BLaER1 treated with 17β-estradiol and CSF1 and Interleukin-3, amounts not matched to agents 10 nM and 100 nM (cell line): ENCODE measurements around the gene CAPNS2.

Experiments used
- H3K27ac ChIP-seq, 11 experiments: shearing (Covaris generic); formaldehyde crosslinking; 2 replicates each; pipeline ENCODE4 v1.8.1; 2022
- H3K27me3 ChIP-seq, 11 experiments: shearing (Covaris generic); formaldehyde crosslinking; 2 replicates each; pipeline ENCODE4 v1.8.1; 2022
- H3K36me3 ChIP-seq, 11 experiments: shearing (Covaris generic); formaldehyde crosslinking; 2 replicates each; pipeline ENCODE4 v1.8.1; 2022
- H3K4me1 ChIP-seq, 10 experiments: shearing (Covaris generic); formaldehyde crosslinking; 2 replicates each; pipeline ENCODE4 v1.8.1; 2022
- H3K4me2 ChIP-seq, 11 experiments: shearing (Covaris generic); formaldehyde crosslinking; 2 replicates each; pipeline ENCODE4 v1.8.1; 2022
- H3K4me3 ChIP-seq, 10 experiments: shearing (Covaris generic); formaldehyde crosslinking; 2 replicates each; pipeline ENCODE4 v1.8.1; 2022
- H3K9ac ChIP-seq, 11 experiments: shearing (Covaris generic); formaldehyde crosslinking; 2 replicates each; pipeline ENCODE4 v1.8.1; 2022
- H3K9me3 ChIP-seq, 11 experiments: shearing (Covaris generic); formaldehyde crosslinking; replicated peaks in 1 of 11; 2 replicates each; pipeline ENCODE4 v1.8.1; 2022
- H4K20me1 ChIP-seq, 11 experiments: shearing (Covaris generic); formaldehyde crosslinking; 2 replicates each; pipeline ENCODE4 v1.8.1; 2022
- Cebpa-rat ChIP-seq, 11 experiments: shearing (Covaris generic); IDR thresholded peaks; 2 replicates each; pipeline ENCODE4 v1.8.1; 2022

Gene CAPNS2

GRCh38 chr16:55566432-55567175 is at the start of gene CAPNS2:
Gene CAPNS2 (plus strand): TSS chr16:55566684. CDS start chr16:55566757, 73 bp downstream.
- Histone ChIP-seq H3K4me3 (no peak within 1 kb of the TSS), H3K36me3 (no peaks in the 10 kb centered on the region), H3K9ac (no peak within 1 kb of the TSS), H3K4me2 (peak within 1 kb of the TSS in 10 of 11 experiments; percentile 1 to 80 (median 44); a peak in 15 of 22 replicates), H4K20me1 (no peaks in the 10 kb centered on the region), H3K27me3 (no peaks in the 10 kb centered on the region), H3K27ac (no peak within 1 kb of the TSS), H3K9me3 (no peaks in the 10 kb centered on the region), H3K4me1 (peaks cover 10 to 56% (median 28%) of the 10 kb centered on the region in 10 experiments)
- TF ChIP-seq Cebpa-rat (IDR thresholded peaks at IDR 0.05), result no peak

- no peak overlapping the region for H3K27ac ChIP-seq
- no peak overlapping the region for H3K4me3 ChIP-seq
- no peak overlapping the region for H3K4me2 ChIP-seq
- H3K9me3 ChIP-seq, result peaks cover 0 to 23% (median 5%) of the 10 kb centered on the region in 11 experiments; a peak in 11 of 22 replicates
- H3K27me3 ChIP-seq, result no peaks in the 10 kb centered on the region
- no peak overlapping the region for H3K9ac ChIP-seq
- no peaks in the 10 kb centered on the region for H3K36me3 ChIP-seq
- no peaks in the 10 kb centered on the region for H4K20me1 ChIP-seq
- H3K4me1 ChIP-seq, result no peaks in the 10 kb centered on the region
- TF ChIP-seq Cebpa-rat (IDR thresholded peaks at IDR 0.05), result no peak
Measured at GRCh38 chr16:55521792-55522191, 44.7 kb upstream of the CAPNS2 start.

DNA sequence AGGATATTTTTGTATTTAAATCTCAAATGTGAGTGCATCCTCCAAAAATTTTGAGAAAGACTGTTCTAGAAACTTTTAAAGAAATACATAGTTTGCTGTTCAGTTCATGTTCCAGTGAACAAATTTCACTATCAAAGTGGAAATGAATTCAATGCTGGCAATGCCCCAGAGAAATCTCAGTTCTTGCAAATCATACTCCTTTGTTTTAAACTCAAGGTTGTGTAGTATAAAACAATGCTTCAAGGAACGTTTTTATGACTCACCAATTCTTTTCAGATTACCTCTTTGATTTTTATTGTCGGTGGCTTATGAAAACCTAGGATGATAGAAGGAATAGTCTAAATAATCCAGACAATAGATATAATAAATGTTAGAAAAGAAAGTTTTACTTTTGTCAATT is 40.0 kb upstream of the CAPNS2 start:
- Histone ChIP-seq H3K9me3 (peaks cover 0 to 10% (median 5%) of the 10 kb centered on the region in 11 experiments; a peak in 11 of 22 replicates), H3K4me3 (no peak overlapping the region), H4K20me1 (no peaks in the 10 kb centered on the region), H3K27me3 (no peaks in the 10 kb centered on the region), H3K9ac (no peak overlapping the region), H3K4me1 (no peaks in the 10 kb centered on the region; a peak in 1 of 20 replicates), H3K36me3 (peaks cover 0 to 13% (median 0%) of the 10 kb centered on the region in 11 experiments; a peak in 2 of 22 replicates), H3K27ac (no peak overlapping the region), H3K4me2 (no peak overlapping the region)
- TF ChIP-seq Cebpa-rat (IDR thresholded peaks at IDR 0.05), result no peak

DNA sequence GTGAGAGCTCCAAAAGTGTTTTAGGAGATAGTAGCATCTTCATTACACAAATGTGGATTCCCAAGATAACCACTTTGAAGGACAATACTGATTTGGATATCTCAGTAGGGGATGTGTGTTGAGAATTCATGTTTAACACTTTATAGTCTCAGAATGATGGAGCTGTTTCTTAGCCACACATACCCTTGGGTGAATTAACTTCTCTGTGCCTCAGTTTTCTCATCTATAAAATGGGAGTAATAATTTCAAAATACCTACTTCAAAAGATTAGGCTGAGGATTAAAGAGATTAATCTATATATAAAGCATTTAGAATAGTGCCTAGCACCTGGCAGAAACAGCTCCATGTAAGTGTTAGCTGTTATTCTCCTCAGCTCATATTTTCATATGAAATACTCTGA is 38.6 kb upstream of the CAPNS2 start:
- Histone ChIP-seq H3K36me3 (peaks cover 0 to 13% (median 0%) of the 10 kb centered on the region in 11 experiments; a peak in 2 of 22 replicates), H3K4me1 (peaks cover 0 to 11% (median 0%) of the 10 kb centered on the region in 10 experiments; a peak in 3 of 20 replicates), H3K9ac (no peak overlapping the region), H4K20me1 (no peaks in the 10 kb centered on the region), H3K27ac (no peak overlapping the region), H3K4me2 (no peak overlapping the region), H3K27me3 (no peaks in the 10 kb centered on the region), H3K9me3 (no peaks in the 10 kb centered on the region), H3K4me3 (no peak overlapping the region)
- TF ChIP-seq Cebpa-rat (IDR thresholded peaks at IDR 0.05), result no peak

GRCh38 chr16:55529018-55529417 is 37.5 kb upstream of the CAPNS2 start:
- Histone ChIP-seq H3K4me2 (no peak overlapping the region), H3K36me3 (peaks cover 0 to 13% (median 0%) of the 10 kb centered on the region in 11 experiments; a peak in 2 of 22 replicates), H4K20me1 (no peaks in the 10 kb centered on the region), H3K27ac (no peak overlapping the region), H3K9ac (no peak overlapping the region), H3K4me3 (no peak overlapping the region), H3K9me3 (no peaks in the 10 kb centered on the region), H3K27me3 (no peaks in the 10 kb centered on the region), H3K4me1 (peaks cover 0 to 22% (median 0%) of the 10 kb centered on the region in 10 experiments; a peak in 4 of 20 replicates)
- no peak for TF ChIP-seq Cebpa-rat (IDR thresholded peaks at IDR 0.05)

- no peak for TF ChIP-seq Cebpa-rat (IDR thresholded peaks at IDR 0.05)
- no peak overlapping the region for H3K4me2 ChIP-seq
- no peaks in the 10 kb centered on the region for H3K27me3 ChIP-seq
- H3K4me1 ChIP-seq, result peaks cover 0 to 33% (median 0%) of the 10 kb centered on the region in 10 experiments; a peak in 7 of 20 replicates
- H3K9me3 ChIP-seq, result no peaks in the 10 kb centered on the region
- no peaks in the 10 kb centered on the region for H4K20me1 ChIP-seq
- H3K9ac ChIP-seq, result no peak overlapping the region
- H3K4me3 ChIP-seq, result no peak overlapping the region
- no peak overlapping the region for H3K27ac ChIP-seq
- peaks cover 0 to 13% (median 0%) of the 10 kb centered on the region in 11 experiments; a peak in 2 of 22 replicates for H3K36me3 ChIP-seq
Measured at GRCh38 chr16:55530316-55530856, 36.1 kb upstream of the CAPNS2 start.

DNA sequence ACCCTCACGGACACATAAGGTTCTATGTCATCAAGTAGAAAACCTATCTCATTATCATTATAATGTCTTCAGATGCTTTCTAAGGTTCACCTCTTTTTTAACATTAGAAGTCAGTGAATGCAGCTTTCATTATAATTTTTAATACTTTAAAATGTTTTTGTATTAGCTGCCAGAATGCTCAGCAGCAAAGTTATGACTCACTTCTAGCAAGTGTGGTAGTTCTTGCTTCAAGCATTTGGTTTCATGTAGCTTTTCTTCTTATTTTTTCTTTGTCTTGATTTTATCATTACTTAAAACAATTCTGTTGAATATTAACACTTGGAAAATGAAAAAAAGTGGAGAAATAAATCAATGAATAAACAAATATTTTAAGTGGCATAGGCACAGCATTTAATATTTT is 34.3 kb upstream of the CAPNS2 start:
- Histone ChIP-seq H3K36me3 (peaks cover 0 to 13% (median 0%) of the 10 kb centered on the region in 11 experiments; a peak in 2 of 22 replicates), H3K4me2 (peak overlapping the region in 1 of 11 experiments; percentile 43; a peak in 1 of 22 replicates), H4K20me1 (no peaks in the 10 kb centered on the region), H3K9ac (no peak overlapping the region), H3K4me1 (peaks cover 6 to 51% (median 8%) of the 10 kb centered on the region in 10 experiments; a peak in 17 of 20 replicates), H3K4me3 (no peak overlapping the region), H3K27ac (no peak overlapping the region), H3K9me3 (no peaks in the 10 kb centered on the region), H3K27me3 (no peaks in the 10 kb centered on the region)
- no peak for TF ChIP-seq Cebpa-rat (IDR thresholded peaks at IDR 0.05)

GRCh38 chr16:55534756-55535155 is 31.7 kb upstream of the CAPNS2 start:
- H3K9me3 ChIP-seq, result no peaks in the 10 kb centered on the region
- peak overlapping the region in 4 of 11 experiments; percentile 63 to 76 (median 69); a peak in 8 of 22 replicates for H3K9ac ChIP-seq
- H3K27me3 ChIP-seq, result no peaks in the 10 kb centered on the region
- no peak for TF ChIP-seq Cebpa-rat (IDR thresholded peaks at IDR 0.05)
- H3K36me3 ChIP-seq, result peaks cover 0 to 11% (median 0%) of the 10 kb centered on the region in 11 experiments; a peak in 2 of 22 replicates
- peak overlapping the region in 3 of 11 experiments; percentile 53 to 78 (median 61); a peak in 6 of 22 replicates for H3K4me2 ChIP-seq
- peak overlapping the region in 5 of 11 experiments; percentile 15 to 89 (median 79); a peak in 10 of 22 replicates for H3K27ac ChIP-seq
- no peak overlapping the region for H3K4me3 ChIP-seq
- peaks cover 9 to 77% (median 25%) of the 10 kb centered on the region in 10 experiments; a peak in 19 of 20 replicates for H3K4me1 ChIP-seq
- H4K20me1 ChIP-seq, result no peaks in the 10 kb centered on the region

DNA sequence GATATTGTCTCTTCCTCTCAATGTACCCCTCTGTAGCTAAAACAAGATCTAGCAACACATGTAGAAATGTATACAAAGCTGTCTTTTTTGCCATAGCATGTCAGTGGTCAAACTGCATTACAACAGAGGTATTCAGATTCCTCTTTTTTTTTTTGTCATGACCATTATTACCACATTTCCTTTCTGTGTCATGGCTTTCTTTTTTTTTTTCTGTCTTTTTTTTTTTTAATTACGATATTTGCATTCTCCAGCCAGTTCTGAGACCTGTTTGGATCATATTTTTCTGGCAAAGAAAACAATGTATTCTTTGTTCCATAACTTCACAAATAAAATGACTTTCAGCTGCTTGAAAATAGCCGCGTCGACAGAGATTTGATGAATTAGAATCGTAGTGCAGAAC is 27.4 kb upstream of the CAPNS2 start:
- no peaks in the 10 kb centered on the region for H3K9me3 ChIP-seq
- H3K36me3 ChIP-seq, result no peaks in the 10 kb centered on the region
- no peaks in the 10 kb centered on the region for H3K27me3 ChIP-seq
- no peaks in the 10 kb centered on the region for H4K20me1 ChIP-seq
- H3K4me2 ChIP-seq, result peak overlapping the region in 7 of 11 experiments; percentile 25 to 64 (median 60); a peak in 12 of 22 replicates
- H3K27ac ChIP-seq, result peak overlapping the region in 7 of 11 experiments; percentile 15 to 89 (median 66); a peak in 11 of 22 replicates
- no peak overlapping the region for H3K4me3 ChIP-seq
- peak overlapping the region in 4 of 11 experiments; percentile 47 to 61 (median 53); a peak in 7 of 22 replicates for H3K9ac ChIP-seq
- H3K4me1 ChIP-seq, result peaks cover 9 to 88% (median 25%) of the 10 kb centered on the region in 10 experiments; a peak in 19 of 20 replicates
- TF ChIP-seq Cebpa-rat (IDR thresholded peaks at IDR 0.05), result no peak
